ENCODE data around the gene ACVR1B.

Gene ACVR1B

GRCh38 chr12:51921017-51921725 lies 30.3 kb upstream of the ACVR1B start:
- H3K9me3 ChIP-seq (ENCODE audit: control insufficient read depth, low read length), result no peaks in the 10 kb centered on the region
- H3K27me3 ChIP-seq (replicated peaks; ENCODE audit: control insufficient read depth, insufficient read depth, low read length), result no peaks in the 10 kb centered on the region
- peaks cover 40% of the 10 kb centered on the region for H3K36me3 ChIP-seq (ENCODE audit: control insufficient read depth, insufficient read depth, low read length, severe bottlenecking)
- H3K4me1 ChIP-seq (ENCODE audit: control insufficient read depth, insufficient read depth, low read length), result peaks cover 36% of the 10 kb centered on the region
- H3K4me3 ChIP-seq (ENCODE audit: low read length), result no peak overlapping the region
- DNase-seq (ENCODE audit: low read depth), result no peak
- H3K9ac ChIP-seq (ENCODE audit: low read length), result peak overlapping the region; percentile 29

GRCh38 chr12:51922146-51922545 lies 29.4 kb upstream of the ACVR1B start:
- Histone ChIP-seq H3K9ac (ENCODE audit: low read length) (peak overlapping the region; percentile 85), H3K27me3 (replicated peaks; ENCODE audit: control insufficient read depth, insufficient read depth, low read length) (no peaks in the 10 kb centered on the region), H3K4me3 (ENCODE audit: low read length) (peak overlapping the region; percentile 23), H3K36me3 (ENCODE audit: control insufficient read depth, insufficient read depth, low read length, severe bottlenecking) (peaks cover 33% of the 10 kb centered on the region), H3K9me3 (ENCODE audit: control insufficient read depth, low read length) (no peaks in the 10 kb centered on the region), H3K4me1 (ENCODE audit: control insufficient read depth, insufficient read depth, low read length) (peaks cover 36% of the 10 kb centered on the region)
- no peak for DNase-seq (ENCODE audit: low read depth)

GRCh38 chr12:51922762-51923505 lies 28.6 kb upstream of the ACVR1B start:
- peak overlapping the region; percentile 85 for H3K9ac ChIP-seq (ENCODE audit: low read length)
- no peaks in the 10 kb centered on the region for H3K27me3 ChIP-seq (replicated peaks; ENCODE audit: control insufficient read depth, insufficient read depth, low read length)
- H3K4me1 ChIP-seq (ENCODE audit: control insufficient read depth, insufficient read depth, low read length), result peaks cover 36% of the 10 kb centered on the region
- H3K4me3 ChIP-seq (ENCODE audit: low read length), result peak overlapping the region; percentile 67
- no peaks in the 10 kb centered on the region for H3K9me3 ChIP-seq (ENCODE audit: control insufficient read depth, low read length)
- DNase-seq (ENCODE audit: low read depth), result peak; percentile 57
- H3K36me3 ChIP-seq (ENCODE audit: control insufficient read depth, insufficient read depth, low read length, severe bottlenecking), result peaks cover 25% of the 10 kb centered on the region

GRCh38 chr12:51923506-51924365 lies 27.8 kb upstream of the ACVR1B start:
- Histone ChIP-seq H3K4me3 (ENCODE audit: low read length) (peak overlapping the region; percentile 67), H3K9ac (ENCODE audit: low read length) (peak overlapping the region; percentile 85), H3K36me3 (ENCODE audit: control insufficient read depth, insufficient read depth, low read length, severe bottlenecking) (peaks cover 17% of the 10 kb centered on the region), H3K9me3 (ENCODE audit: control insufficient read depth, low read length) (no peaks in the 10 kb centered on the region), H3K27me3 (replicated peaks; ENCODE audit: control insufficient read depth, insufficient read depth, low read length) (no peaks in the 10 kb centered on the region), H3K4me1 (ENCODE audit: control insufficient read depth, insufficient read depth, low read length) (peaks cover 36% of the 10 kb centered on the region)
- peak; percentile 49 for DNase-seq (ENCODE audit: low read depth)

- H3K36me3 ChIP-seq (ENCODE audit: control insufficient read depth, insufficient read depth, low read length, severe bottlenecking), result peaks cover 7% of the 10 kb centered on the region
These were observed 26.8 kb upstream of the ACVR1B start for GRCh38 chr12:51924551-51925319.

GRCh38 chr12:51925346-51926063 lies 26.0 kb upstream of the ACVR1B start:
- Histone ChIP-seq H3K4me3 (ENCODE audit: low read length) (no peak overlapping the region), H3K9ac (ENCODE audit: low read length) (no peak overlapping the region), H3K9me3 (ENCODE audit: control insufficient read depth, low read length) (no peaks in the 10 kb centered on the region), H3K27me3 (replicated peaks; ENCODE audit: control insufficient read depth, insufficient read depth, low read length) (no peaks in the 10 kb centered on the region), H3K4me1 (ENCODE audit: control insufficient read depth, insufficient read depth, low read length) (peaks cover 36% of the 10 kb centered on the region), H3K36me3 (ENCODE audit: control insufficient read depth, insufficient read depth, low read length, severe bottlenecking) (peaks cover under 1% of the 10 kb centered on the region)
- no peak for DNase-seq (ENCODE audit: low read depth)

More at GRCh38 chr12:51924551-51925319, 26.8 kb upstream of the ACVR1B start:
- no peak overlapping the region for H3K4me3 ChIP-seq (ENCODE audit: low read length)
- no peaks in the 10 kb centered on the region for H3K9me3 ChIP-seq (ENCODE audit: control insufficient read depth, low read length)
- no peaks in the 10 kb centered on the region for H3K27me3 ChIP-seq (replicated peaks; ENCODE audit: control insufficient read depth, insufficient read depth, low read length)
- DNase-seq (ENCODE audit: low read depth), result no peak
- peaks cover 36% of the 10 kb centered on the region for H3K4me1 ChIP-seq (ENCODE audit: control insufficient read depth, insufficient read depth, low read length)
- H3K9ac ChIP-seq (ENCODE audit: low read length), result peak overlapping the region; percentile 85

DNA sequence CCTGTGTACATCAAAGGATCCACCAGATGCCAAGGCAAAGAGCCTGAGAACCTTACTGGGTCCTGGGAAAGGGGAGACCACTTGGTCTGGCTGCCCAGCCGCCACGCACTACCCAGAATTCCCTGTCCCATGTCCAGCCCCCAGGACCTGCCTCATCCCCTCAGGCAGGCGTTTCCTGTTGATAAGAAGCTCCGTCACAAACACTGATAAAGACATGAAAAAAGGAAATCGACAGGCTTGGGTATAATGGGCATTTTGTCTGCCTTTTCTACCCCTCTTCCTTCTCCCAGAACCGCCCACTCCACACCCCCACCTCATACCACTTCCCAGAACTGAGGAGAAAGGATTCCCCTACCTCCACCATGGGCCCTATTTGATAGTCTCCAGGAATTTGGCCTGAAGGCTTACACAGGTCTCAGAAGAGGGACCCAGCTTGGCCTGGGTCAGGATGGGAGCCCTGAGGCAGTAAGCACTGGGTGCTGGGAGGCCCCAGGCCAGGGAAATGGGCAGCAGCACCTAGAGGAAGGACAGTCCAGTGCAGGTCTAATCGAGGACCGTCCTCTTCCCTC lies 25.4 kb upstream of the ACVR1B start:
- no peak overlapping the region for H3K4me3 ChIP-seq (ENCODE audit: low read length)
- peaks cover 35% of the 10 kb centered on the region for H3K4me1 ChIP-seq (ENCODE audit: control insufficient read depth, insufficient read depth, low read length)
- H3K36me3 ChIP-seq (ENCODE audit: control insufficient read depth, insufficient read depth, low read length, severe bottlenecking), result no peaks in the 10 kb centered on the region
- no peaks in the 10 kb centered on the region for H3K9me3 ChIP-seq (ENCODE audit: control insufficient read depth, low read length)
- no peak overlapping the region for H3K9ac ChIP-seq (ENCODE audit: low read length)
- DNase-seq (ENCODE audit: low read depth), result no peak
- H3K27me3 ChIP-seq (replicated peaks; ENCODE audit: control insufficient read depth, insufficient read depth, low read length), result no peaks in the 10 kb centered on the region

DNA sequence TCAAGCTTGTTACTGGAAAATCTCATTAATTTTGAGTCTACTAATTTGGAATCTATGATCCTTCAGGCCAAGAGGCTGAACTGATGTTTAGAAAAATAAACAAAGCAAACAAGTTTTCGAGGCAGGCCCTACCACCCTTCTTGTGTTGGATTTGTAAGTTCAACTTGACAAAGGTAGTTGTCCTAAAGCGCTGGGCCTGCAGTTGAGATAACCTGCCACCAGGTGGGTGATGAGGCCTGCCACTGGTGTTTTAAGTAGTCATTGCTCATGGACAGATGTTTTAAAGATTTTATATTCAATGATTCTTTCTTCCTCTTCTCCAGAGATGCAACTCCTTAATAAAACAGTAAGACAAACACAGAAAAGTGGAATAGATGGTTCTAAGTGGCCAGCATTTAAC lies 24.8 kb upstream of the ACVR1B start:
- DNase-seq (ENCODE audit: low read depth), result no peak
- no peaks in the 10 kb centered on the region for H3K27me3 ChIP-seq (replicated peaks; ENCODE audit: control insufficient read depth, insufficient read depth, low read length)
- peaks cover 31% of the 10 kb centered on the region for H3K4me1 ChIP-seq (ENCODE audit: control insufficient read depth, insufficient read depth, low read length)
- H3K9me3 ChIP-seq (ENCODE audit: control insufficient read depth, low read length), result no peaks in the 10 kb centered on the region
- H3K9ac ChIP-seq (ENCODE audit: low read length), result no peak overlapping the region
- H3K4me3 ChIP-seq (ENCODE audit: low read length), result no peak overlapping the region
- no peaks in the 10 kb centered on the region for H3K36me3 ChIP-seq (ENCODE audit: control insufficient read depth, insufficient read depth, low read length, severe bottlenecking)

GRCh38 chr12:51932218-51933076 lies 19.1 kb upstream of the ACVR1B start:
- no peaks in the 10 kb centered on the region for H3K36me3 ChIP-seq (ENCODE audit: control insufficient read depth, insufficient read depth, low read length, severe bottlenecking)
- DNase-seq (ENCODE audit: low read depth), result no peak
- H3K9ac ChIP-seq (ENCODE audit: low read length), result no peak overlapping the region
- no peaks in the 10 kb centered on the region for H3K9me3 ChIP-seq (ENCODE audit: control insufficient read depth, low read length)
- no peaks in the 10 kb centered on the region for H3K4me1 ChIP-seq (ENCODE audit: control insufficient read depth, insufficient read depth, low read length)
- no peaks in the 10 kb centered on the region for H3K27me3 ChIP-seq (replicated peaks; ENCODE audit: control insufficient read depth, insufficient read depth, low read length)
- H3K4me3 ChIP-seq (ENCODE audit: low read length), result no peak overlapping the region

Measured in adipocyte (in vitro differentiated cells).